HCT116 (cell line): Measurements from ENCODE around the gene SNAPC2. TPM values are rescaled to one million over a fixed set of nuclear protein-coding genes. Genes with fewer than 3 reads are reported as not detected.

Source experiments
- ATAC-seq: fragments of 200-7000 bp; cut with Tn5 transposase; 2 replicates; pipeline ENCODE4 v1.9.1; 2020; ENCODE audit warnings: mild to moderate bottlenecking, moderate library complexity
- BruUV-seq: library from RNA; stranded (reverse); fragments of 400-500 nt; replicated peaks from 2 replicates; lab custom pipeline; 2021; lab: Mats Ljungman, UMichigan
- CTCF ChIA-PET: fragments of 300-600 bp; sonication (Branson Sonifier 250); formaldehyde crosslinking; loops from one replicate; lab custom pipeline; 2021; ENCODE audit warnings: antibody characterized with exemption; lab: Charles Lee
- POLR2A ChIA-PET: fragments of 300-600, 350-600 bp; sonication (Branson Sonifier 250); formaldehyde crosslinking; loops from one replicate; lab custom pipeline; 2021; ENCODE audit warnings: antibody characterized with exemption; lab: Charles Lee
- RAD21 ChIA-PET, 2 experiments: fragments of 300-600 bp; sonication (Branson Sonifier 250); formaldehyde crosslinking; loops; one replicate each; lab custom pipeline; 2023; ENCODE audit warnings: low total read pairs in 2 of 2; ENCODE audit not compliant: uncharacterized antibody in 2 of 2, unreplicated experiment in 2 of 2, low non-redundant PET in 1 of 2; lab: Charles Lee
- DNase-seq: peaks from one replicate; pipeline ENCODE4 v3.0.0-alpha.2; 2010; ENCODE audit warnings: low read depth, low spot score
- H2AFZ ChIP-seq: fragments of 200-600 bp; shearing (Covaris generic), sonication (generic); 2 replicates; pipeline ENCODE4 v1.6.1; 2017; ENCODE audit warnings: low read depth, mixed run types, mixed read lengths, antibody characterized with exemption, low read length; ENCODE audit not compliant: poor library complexity, severe bottlenecking
- H3K27ac ChIP-seq: 2 replicates; pipeline ENCODE4 v1.5.1; 2012; ENCODE audit warnings: low read depth, low read length
- H3K27me3 ChIP-seq: fragments of 200-600 bp; sonication (generic); 2 replicates; pipeline ENCODE4 v1.6.1; 2016; ENCODE audit warnings: mixed run types, low read length, mixed read lengths; ENCODE audit not compliant: insufficient read depth
- H3K36me3 ChIP-seq, 2 experiments: fragments of 200-500 bp in 1 of 2; fragments of 200-600 bp in 1 of 2; sonication (Bioruptor generic) in 1 of 2; sonication (generic) in 1 of 2; 2 replicates each; pipeline versions ENCODE4 v1.5.1 to v1.6.1; 2014 to 2016; ENCODE audit warnings: low read length in 2 of 2, inconsistent platforms in 1 of 2, mixed read lengths in 1 of 2, mixed run types in 1 of 2; ENCODE audit not compliant: insufficient read depth in 2 of 2, control insufficient read depth in 1 of 2
- H3K4me1 ChIP-seq, 2 experiments: fragments of 200-600 bp in 1 of 2; sonication (generic) in 1 of 2; 2 replicates each; pipeline versions ENCODE4 v1.5.1 to v1.6.1; 2012 to 2017; ENCODE audit warnings: low read length in 2 of 2, inconsistent platforms in 1 of 2, mild to moderate bottlenecking in 1 of 2, mixed read lengths in 1 of 2, mixed run types in 1 of 2, moderate library complexity in 1 of 2; ENCODE audit not compliant: insufficient read depth in 2 of 2, control insufficient read depth in 1 of 2
- H3K4me2 ChIP-seq: fragments of 200-600 bp; sonication (generic); 2 replicates; pipeline ENCODE4 v1.6.1; 2017; ENCODE audit warnings: mixed run types, low read length, mixed read lengths
- H3K4me3 ChIP-seq, 2 experiments: fragments of 200-600 bp in 1 of 2; sonication (generic) in 1 of 2; replicated peaks in 1 of 2; 2 replicates each; pipeline ENCODE4 v1.5.1; 2011 to 2016; ENCODE audit warnings: low read length in 2 of 2, control low read depth in 1 of 2, low read depth in 1 of 2, mild to moderate bottlenecking in 1 of 2, mixed read lengths in 1 of 2, mixed run types in 1 of 2
- H3K79me2 ChIP-seq: fragments of 200-600 bp; sonication (generic); 2 replicates; pipeline ENCODE4 v1.6.1; 2017; ENCODE audit warnings: mild to moderate bottlenecking, mixed run types, low read length, moderate library complexity, mixed read lengths; ENCODE audit not compliant: insufficient read depth
- H3K9ac ChIP-seq: fragments of 200-600 bp; sonication (generic); 2 replicates; pipeline ENCODE4 v1.6.1; 2016; ENCODE audit warnings: low read length, mixed read lengths
- H3K9me2 ChIP-seq: fragments of 200-600 bp; sonication (generic), shearing (Covaris generic); 2 replicates; pipeline ENCODE4 v1.6.1; 2017; ENCODE audit warnings: mixed run types, mild to moderate bottlenecking, moderate library complexity; ENCODE audit not compliant: insufficient read depth
- H3K9me3 ChIP-seq, 2 experiments: fragments of 200-500 bp in 1 of 2; fragments of 200-600 bp in 1 of 2; sonication (Bioruptor generic) in 1 of 2; sonication (generic) in 1 of 2; 2 replicates each; pipeline ENCODE4 v1.6.1; 2014 to 2017; ENCODE audit warnings: low read length in 2 of 2, mixed read lengths in 2 of 2, inconsistent platforms in 1 of 2, low read depth in 1 of 2, mild to moderate bottlenecking in 1 of 2, mixed run types in 1 of 2, moderate library complexity in 1 of 2; ENCODE audit not compliant: control insufficient read depth in 1 of 2, insufficient read depth in 1 of 2
- H4K20me1 ChIP-seq: fragments of 200-600 bp; sonication (generic), shearing (Covaris generic); 2 replicates; pipeline ENCODE4 v1.6.1; 2017; ENCODE audit warnings: mixed run types, mild to moderate bottlenecking, moderate library complexity; ENCODE audit not compliant: insufficient read depth
- CBX3 ChIP-seq: IDR thresholded peaks from 2 replicates; pipeline ENCODE4 v1.6.1; 2012; ENCODE audit warnings: low read depth
- CEBPB ChIP-seq: IDR thresholded peaks from 2 replicates; pipeline ENCODE4 v1.6.1; 2012; ENCODE audit warnings: low read depth
- EGR1 ChIP-seq: IDR thresholded peaks from 2 replicates; pipeline ENCODE4 v1.6.1; 2012; ENCODE audit warnings: low read depth
- ELF1 ChIP-seq: IDR thresholded peaks from 2 replicates; pipeline ENCODE4 v1.6.1; 2012; ENCODE audit warnings: low read depth, borderline replicate concordance
- EZH2 ChIP-seq: fragments of 200-600 bp; sonication (generic); IDR thresholded peaks from 2 replicates; pipeline ENCODE4 v1.6.1; 2017; ENCODE audit warnings: antibody characterized with exemption, mixed run types
- FOSL1 ChIP-seq: IDR thresholded peaks from 2 replicates; pipeline ENCODE4 v1.6.1; 2012; ENCODE audit warnings: low read depth
- JUND ChIP-seq: IDR thresholded peaks from 2 replicates; pipeline ENCODE4 v1.6.1; 2012
- MAX ChIP-seq: IDR thresholded peaks from 2 replicates; pipeline ENCODE4 v1.6.1; 2012
- POLR2A ChIP-seq: IDR thresholded peaks from 2 replicates; pipeline ENCODE4 v1.7.0; 2011; ENCODE audit warnings: borderline replicate concordance; ENCODE audit not compliant: insufficient read depth, insufficient read length; ENCODE audit errors: extremely low read depth
- RAD21 ChIP-seq: IDR thresholded peaks from 2 replicates; pipeline ENCODE4 v1.6.1; 2012; ENCODE audit warnings: low read depth, mild to moderate bottlenecking
- SIN3A ChIP-seq: IDR thresholded peaks from 2 replicates; pipeline ENCODE4 v1.6.1; 2012; ENCODE audit warnings: low read depth
- SP1 ChIP-seq: IDR thresholded peaks from 2 replicates; pipeline ENCODE4 v1.6.1; 2012; ENCODE audit warnings: low read depth
- SRF ChIP-seq: IDR thresholded peaks from 2 replicates; pipeline ENCODE4 v1.6.1; 2012; ENCODE audit warnings: low read depth
- TCF7L2 ChIP-seq: IDR thresholded peaks from 2 replicates; pipeline ENCODE4 v1.7.0; 2011; ENCODE audit warnings: borderline replicate concordance, inconsistent platforms; ENCODE audit not compliant: insufficient read depth, insufficient read length; ENCODE audit errors: extremely low read depth
- YY1 ChIP-seq: IDR thresholded peaks from 2 replicates; pipeline ENCODE4 v1.6.1; 2011; ENCODE audit warnings: low read length, low read depth, moderate library complexity, mild to moderate bottlenecking; ENCODE audit not compliant: insufficient replicate concordance; ENCODE audit errors: extremely low read depth
- ZNF274 ChIP-seq: fragments of 200-500 bp; sonication (Bioruptor generic); IDR thresholded peaks from 2 replicates; pipeline ENCODE4 v1.6.1; 2014; ENCODE audit warnings: mild to moderate bottlenecking, low read depth, low read length, inconsistent platforms
- intact Hi-C: fragments of 100-400 bp; cut with micrococcal nuclease; formaldehyde crosslinking; loops from 2 replicates; pipeline ENCODE4 v1.10.0; 2022
- total RNA-seq: library from RNA; stranded (reverse); gene quantifications from one replicate; pipeline ENCODE4 v1.2.1, GENCODE V29; 2021; ENCODE audit not compliant: unreplicated experiment
- TF ChIP-seq, protein P1 (sequence below), 3 experiments: fragments of 200-600 bp in 1 of 3; sonication (generic) in 1 of 3; IDR thresholded peaks in 2 of 3; conservative IDR thresholded peaks in 1 of 3; 2 replicates each; pipeline ENCODE4 v1.5.1; 2012 to 2017; ENCODE audit warnings: low read depth in 2 of 3, low read length in 2 of 3, antibody characterized with exemption in 1 of 3, borderline replicate concordance in 1 of 3, control low read depth in 1 of 3, mild to moderate bottlenecking in 1 of 3, mixed read lengths in 1 of 3, mixed run types in 1 of 3, moderate library complexity in 1 of 3; ENCODE audit not compliant: insufficient read depth in 1 of 3

Gene SNAPC2
- total RNA-seq, 1 experiment from 2014 or later = 42.9 TPM

GRCh38 chr19:7899751-7900378 lies 20.3 kb upstream of the SNAPC2 start:
- H3K79me2 ChIP-seq = peaks cover 19% of the 10 kb centered on the region
- no peak overlapping the region for H3K4me2 ChIP-seq
- ATAC-seq (no peak), DNase-seq (no peak)
- no peaks in the 10 kb centered on the region for H4K20me1 ChIP-seq
- H2AFZ ChIP-seq = no peak overlapping the region
- intact Hi-C loops = no loop called here
- H3K4me3 ChIP-seq = no peak overlapping the region
- no peaks in the 10 kb centered on the region for H3K9me2 ChIP-seq
- RAD21 ChIA-PET = no interaction called here
- POLR2A ChIA-PET = interaction anchor here (1.1 to 1.5 kb wide), 4 partner anchors 8 to 44 kb away, joined by 3 to 5 read pairs (median 4); partner anchors contain the start of genes LRRC8E and TIMM44
- TF ChIP-seq JUND = no peak
- TF ChIP-seq FOSL1 = no peak
- TF ChIP-seq POLR2A = no peak
- TF ChIP-seq TCF7L2 = no peak
- TF ChIP-seq RAD21 = no peak
- TF ChIP-seq SIN3A = no peak
- no peak overlapping the region for H3K27ac ChIP-seq
- H3K9ac ChIP-seq = no peak overlapping the region
- CTCF ChIA-PET = interaction anchor here (1.3 kb wide), 1 partner anchor 31 kb away, joined by 5 read pairs; no protein-coding TSS in a partner anchor
- no peaks in the 10 kb centered on the region for H3K9me3 ChIP-seq
- H3K27me3 ChIP-seq = no peaks in the 10 kb centered on the region
- peaks cover 0 to 9% of the 10 kb centered on the region in 2 experiments; a peak in 2 of 4 replicates for H3K36me3 ChIP-seq
- peaks cover under 1 to 21% of the 10 kb centered on the region in 2 experiments; a peak in 2 of 4 replicates for H3K4me1 ChIP-seq
- BruUV-seq = no TSS peak

GRCh38 chr19:7900401-7900870 lies 19.7 kb upstream of the SNAPC2 start:
- no peak overlapping the region for H3K27ac ChIP-seq
- H4K20me1 ChIP-seq = no peaks in the 10 kb centered on the region
- no peak for DNase-seq
- no peaks in the 10 kb centered on the region for H3K9me2 ChIP-seq
- BruUV-seq = no TSS peak
- H3K4me1 ChIP-seq = peaks cover 3 to 27% of the 10 kb centered on the region in 2 experiments; a peak in 2 of 4 replicates
- H3K4me3 ChIP-seq = no peak overlapping the region
- POLR2A ChIA-PET = interaction anchor here (1.1 to 1.4 kb wide), 4 partner anchors 9 to 31 kb away, joined by 3 to 5 read pairs (median 4); partner anchors contain the start of gene LRRC8E
- no peak overlapping the region for H3K4me2 ChIP-seq
- no peak overlapping the region for H2AFZ ChIP-seq
- intact Hi-C loops = no loop called here
- H3K79me2 ChIP-seq = peaks cover 25% of the 10 kb centered on the region
- CTCF ChIA-PET = interaction anchor here (1.3 kb wide), 1 partner anchor 32 kb away, joined by 5 read pairs; no protein-coding TSS in a partner anchor
- no peak overlapping the region for H3K9ac ChIP-seq
- RAD21 ChIA-PET = no interaction called here
- no peaks in the 10 kb centered on the region for H3K9me3 ChIP-seq
- ATAC-seq = no peak
- H3K36me3 ChIP-seq = peaks cover 0 to 9% of the 10 kb centered on the region in 2 experiments; a peak in 2 of 4 replicates
- H3K27me3 ChIP-seq = no peaks in the 10 kb centered on the region
- TF ChIP-seq CEBPB (no peak), SP1 (no peak), ZNF274 (no peak), EZH2 (no peak), TCF7L2 (no peak), FOSL1 (no peak), SRF (no peak), EGR1 (no peak), CBX3 (no peak), MAX (no peak), YY1 (no peak), ELF1 (no peak)
- TF ChIP-seq, protein P1, sequence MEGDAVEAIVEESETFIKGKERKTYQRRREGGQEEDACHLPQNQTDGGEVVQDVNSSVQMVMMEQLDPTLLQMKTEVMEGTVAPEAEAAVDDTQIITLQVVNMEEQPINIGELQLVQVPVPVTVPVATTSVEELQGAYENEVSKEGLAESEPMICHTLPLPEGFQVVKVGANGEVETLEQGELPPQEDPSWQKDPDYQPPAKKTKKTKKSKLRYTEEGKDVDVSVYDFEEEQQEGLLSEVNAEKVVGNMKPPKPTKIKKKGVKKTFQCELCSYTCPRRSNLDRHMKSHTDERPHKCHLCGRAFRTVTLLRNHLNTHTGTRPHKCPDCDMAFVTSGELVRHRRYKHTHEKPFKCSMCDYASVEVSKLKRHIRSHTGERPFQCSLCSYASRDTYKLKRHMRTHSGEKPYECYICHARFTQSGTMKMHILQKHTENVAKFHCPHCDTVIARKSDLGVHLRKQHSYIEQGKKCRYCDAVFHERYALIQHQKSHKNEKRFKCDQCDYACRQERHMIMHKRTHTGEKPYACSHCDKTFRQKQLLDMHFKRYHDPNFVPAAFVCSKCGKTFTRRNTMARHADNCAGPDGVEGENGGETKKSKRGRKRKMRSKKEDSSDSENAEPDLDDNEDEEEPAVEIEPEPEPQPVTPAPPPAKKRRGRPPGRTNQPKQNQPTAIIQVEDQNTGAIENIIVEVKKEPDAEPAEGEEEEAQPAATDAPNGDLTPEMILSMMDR (IDR thresholded peaks at IDR 0.05 in 2 of 3, conservative IDR thresholded peaks at IDR 0.05 in 1 of 3; ENCODE audit: borderline replicate concordance in 1 of 3, insufficient read depth in 1 of 3, low read depth in 2 of 3, low read length in 2 of 3) = no peak
